Motor neuron (in vitro differentiated cells): ENCODE measurements around the gene MYH14. TPM values are rescaled to one million over a fixed set of nuclear protein-coding genes. Genes with fewer than 3 reads are reported as not detected.

Source experiments
- ATAC-seq, 8 experiments: fragments of 200-7000 bp; cut with Tn5 transposase; replicated peaks in 6 of 8; 2 replicates each; pipeline ENCODE4 v1.8.0; 2021; ENCODE audit warnings: mild to moderate bottlenecking in 8 of 8, moderate library complexity in 8 of 8
- H3K27ac ChIP-seq, 2 donors: fragments of 250-450 bp; sonication (Bioruptor Pico); 2 replicates each; pipeline ENCODE4 v1.9.0; 2021; ENCODE audit warnings: antibody characterized with exemption in 2 of 2, mild to moderate bottlenecking in 2 of 2, moderate library complexity in 1 of 2
- H3K4me1 ChIP-seq, 2 donors: fragments of 250-450 bp; sonication (Bioruptor Pico); replicated peaks in 1 of 2; 2 replicates each; pipeline ENCODE4 v1.6.1; 2021; ENCODE audit warnings: antibody characterized with exemption in 2 of 2, mild to moderate bottlenecking in 2 of 2, moderate library complexity in 1 of 2
- H3K4me3 ChIP-seq, 5 donors: fragments of 250-450 bp; sonication (Bioruptor Pico); 2 replicates each; pipeline ENCODE4 v1.9.0; 2021; ENCODE audit warnings: antibody characterized with exemption in 5 of 5, mild to moderate bottlenecking in 5 of 5, moderate library complexity in 4 of 5
- WGBS, 10 experiments: fragments of 450-650 bp; shearing (Covaris generic); methylation state at CpG; one replicate each; pipeline ENCODE4 v1.0.0; 2022; 5-methylcytosine and 5-hydroxymethylcytosine counted together
- in situ Hi-C, 9 experiments: fragments of 400-800 bp; cut with MboI; loops; one replicate each; pipeline ENCODE4 v1.15.0; 2021; ENCODE audit warnings: low sequenced_read_pairs in 9 of 9, low pct_unique_long_range_greater_than_20kb in 2 of 9; ENCODE audit not compliant: unreplicated experiment in 9 of 9
- total RNA-seq, 8 experiments: library from RNA; unstranded; fragments of 300-600 nt; gene quantifications; 2 replicates each; pipeline versions ENCODE4 v1.2.3 to v1.2.4, GENCODE V29; 2022

Gene MYH14
- total RNA-seq, 8 experiments from 2014 or later, result 0.18 to 2.2 (median 0.54) TPM

- 0 to 100% (median 47%) methylated on average over 3 to 4 of the region's 10 CpGs; no CpG with 5 or more reads in 5 of the 10 experiments for WGBS, 10 experiments
- in situ Hi-C loops, result no loop called here
- no peak for ATAC-seq
Measured at GRCh38 chr19:50257141-50257540, 53.7 kb downstream of the MYH14 start.

DNA sequence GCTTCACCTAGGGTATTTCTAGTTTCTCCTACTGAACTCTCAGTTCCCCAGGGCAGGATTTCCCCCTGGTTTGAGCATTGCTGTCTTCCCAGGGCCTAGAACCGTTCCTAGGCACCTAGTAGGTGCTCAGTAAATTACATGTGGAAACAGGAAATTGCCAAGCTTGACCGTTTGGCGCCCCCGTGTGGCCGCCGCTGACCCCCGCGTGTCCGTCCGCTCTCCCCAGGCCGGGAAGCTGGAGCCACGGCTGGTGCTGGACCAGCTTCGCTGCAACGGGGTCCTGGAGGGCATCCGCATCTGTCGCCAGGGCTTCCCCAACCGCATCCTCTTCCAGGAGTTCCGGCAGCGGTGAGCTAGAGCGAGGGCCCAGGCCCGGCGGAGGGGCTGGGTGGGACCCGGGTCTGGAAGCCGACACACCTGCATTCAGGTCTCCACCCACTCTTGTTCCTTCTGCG lies 55.5 kb downstream of the MYH14 start:
- no peak overlapping the region for H3K4me3 ChIP-seq
- 11 to 87% (median 71%) methylated on average over 1 to 12 of the region's 25 CpGs; no CpG with 5 or more reads in 5 of the 10 experiments for WGBS, 10 experiments
- in situ Hi-C loops, result no loop called here
- no peaks in the 10 kb centered on the region for H3K4me1 ChIP-seq
- ATAC-seq, result no peak
- H3K27ac ChIP-seq, result no peak overlapping the region

More at GRCh38 chr19:50257141-50257540, 53.7 kb downstream of the MYH14 start:
- Histone ChIP-seq H3K4me1 (no peaks in the 10 kb centered on the region), H3K4me3 (no peak overlapping the region), H3K27ac (no peak overlapping the region)

GRCh38 chr19:50261446-50261970 lies 58.1 kb downstream of the MYH14 start:
- no peak overlapping the region for H3K4me3 ChIP-seq
- no peaks in the 10 kb centered on the region for H3K4me1 ChIP-seq
- in situ Hi-C loops, result no loop called here
- no peak overlapping the region for H3K27ac ChIP-seq
- WGBS, 10 experiments, result 20 to 73% (median 67%) methylated on average over 1 to 2 of the region's 16 CpGs; no CpG with 5 or more reads in 7 of the 10 experiments
- no peak for ATAC-seq

- in situ Hi-C loops, result no loop called here
- H3K4me1 ChIP-seq, result no peaks in the 10 kb centered on the region
- no peak overlapping the region for H3K4me3 ChIP-seq
- no peak for ATAC-seq
- no peak overlapping the region for H3K27ac ChIP-seq
- 20 to 80% (median 60%) methylated on average over 1 to 3 of the region's 8 CpGs; no CpG with 5 or more reads in 5 of the 10 experiments for WGBS, 10 experiments
Measured at GRCh38 chr19:50263176-50263575, 59.8 kb downstream of the MYH14 start.

DNA sequence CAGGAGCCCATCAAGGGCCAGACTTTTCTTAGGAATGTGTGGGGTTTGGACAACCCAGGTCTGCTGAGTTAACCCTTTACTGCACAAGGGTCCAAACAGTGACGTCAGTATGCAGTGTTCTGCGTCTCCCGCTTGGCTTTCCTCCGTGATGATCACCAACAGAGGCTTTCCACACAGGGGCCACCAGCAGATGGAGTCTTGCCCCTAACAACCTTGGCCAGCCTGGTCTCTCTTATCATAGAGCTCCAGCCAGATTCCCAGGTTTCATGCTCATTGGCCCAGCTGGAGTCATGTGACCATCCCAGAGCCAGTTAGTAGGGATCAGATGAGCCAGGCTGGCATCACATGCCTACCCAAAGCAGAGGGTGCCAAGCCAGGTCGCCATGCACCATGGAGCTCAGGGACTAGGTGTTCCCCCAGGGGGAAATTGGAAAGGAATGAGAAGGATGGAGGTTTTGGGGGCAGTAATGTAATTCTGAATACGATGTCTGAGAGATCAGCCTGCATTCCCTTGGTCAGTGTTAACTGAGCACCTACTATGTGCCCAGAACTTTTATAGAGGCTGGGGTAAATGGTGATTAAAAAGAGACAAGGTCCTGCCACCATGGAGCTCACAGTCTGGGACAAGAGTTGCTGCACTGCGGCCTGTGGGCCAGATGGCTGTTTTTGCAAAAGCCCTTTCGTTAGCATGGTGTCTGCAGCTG lies 61.2 kb downstream of the MYH14 start:
- 29 to 84% (median 55%) methylated on average over 2 to 5 of the region's 8 CpGs; no CpG with 5 or more reads in 4 of the 10 experiments for WGBS, 10 experiments
- H3K4me1 ChIP-seq, result no peaks in the 10 kb centered on the region
- no peak for ATAC-seq
- in situ Hi-C loops, result no loop called here
- H3K27ac ChIP-seq, result no peak overlapping the region
- no peak overlapping the region for H3K4me3 ChIP-seq

DNA sequence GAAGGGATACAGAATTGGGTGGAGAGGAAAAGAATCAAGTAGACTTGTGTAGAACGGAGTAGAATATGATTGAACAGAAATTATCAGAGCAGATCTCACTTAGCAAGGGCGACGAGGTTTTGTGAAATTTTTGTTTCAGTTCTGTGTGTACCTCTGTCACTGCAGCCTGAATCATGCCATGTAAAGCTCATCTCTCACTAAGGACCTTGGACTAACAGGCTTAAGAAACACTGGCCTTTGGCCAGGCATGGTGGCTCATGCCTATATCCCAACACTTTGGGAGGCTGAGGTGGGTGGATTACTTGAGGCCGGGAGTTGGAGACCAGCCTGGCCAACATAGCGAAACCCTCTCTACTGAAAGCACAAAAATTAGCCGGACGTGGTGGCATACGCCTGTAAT lies 62.6 kb downstream of the MYH14 start:
- no peak overlapping the region for H3K4me3 ChIP-seq
- no peak overlapping the region for H3K27ac ChIP-seq
- no peaks in the 10 kb centered on the region for H3K4me1 ChIP-seq
- WGBS, 10 experiments, result 17 to 100% (median 75%) methylated on average over 1 to 6 of the region's 8 CpGs; no CpG with 5 or more reads in 2 of the 10 experiments
- in situ Hi-C loops, result no loop called here
- no peak for ATAC-seq

GRCh38 chr19:50266896-50267295 lies 63.5 kb downstream of the MYH14 start:
- WGBS, 10 experiments, result 61% methylated on average over 3 of the region's 20 CpGs; no CpG with 5 or more reads in 9 of the 10 experiments
- Histone ChIP-seq H3K4me3 (no peak overlapping the region), H3K27ac (no peak overlapping the region), H3K4me1 (no peaks in the 10 kb centered on the region)
- in situ Hi-C loops, result no loop called here
- ATAC-seq, result no peak

GRCh38 chr19:50268041-50268440 lies 64.6 kb downstream of the MYH14 start:
- Histone ChIP-seq H3K27ac (no peak overlapping the region), H3K4me3 (no peak overlapping the region), H3K4me1 (no peaks in the 10 kb centered on the region)
- in situ Hi-C loops, result no loop called here
- WGBS, 10 experiments, result 20 to 80% (median 57%) methylated on average over 1 to 7 of the region's 13 CpGs; no CpG with 5 or more reads in 6 of the 10 experiments
- no peak for ATAC-seq

DNA sequence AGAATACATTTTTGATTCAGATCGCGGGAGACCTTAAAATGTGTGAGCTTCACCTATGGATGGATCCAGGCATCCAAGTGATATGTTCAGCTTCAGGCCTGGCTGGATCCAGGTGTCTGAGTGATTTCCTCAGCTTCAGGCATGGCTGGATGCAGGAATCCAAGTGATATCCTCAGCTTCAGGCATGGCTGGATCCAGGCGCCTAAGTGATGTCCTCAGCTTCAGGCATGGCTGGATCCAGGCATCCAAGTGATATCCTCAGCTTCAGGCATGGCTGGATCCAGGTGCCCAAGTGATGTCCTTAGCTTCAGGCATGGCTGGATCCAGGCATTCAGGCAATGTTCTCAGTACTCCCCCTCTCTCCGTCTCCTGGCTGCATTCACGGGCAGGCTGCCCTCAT lies 65.1 kb downstream of the MYH14 start:
- WGBS, 10 experiments, result 0 to 100% (median 80%) methylated on average over 1 to 5 of the region's 5 CpGs; no CpG with 5 or more reads in 3 of the 10 experiments
- Histone ChIP-seq H3K27ac (no peak overlapping the region), H3K4me1 (no peaks in the 10 kb centered on the region), H3K4me3 (no peak overlapping the region)
- in situ Hi-C loops, result no loop called here
- no peak for ATAC-seq

DNA sequence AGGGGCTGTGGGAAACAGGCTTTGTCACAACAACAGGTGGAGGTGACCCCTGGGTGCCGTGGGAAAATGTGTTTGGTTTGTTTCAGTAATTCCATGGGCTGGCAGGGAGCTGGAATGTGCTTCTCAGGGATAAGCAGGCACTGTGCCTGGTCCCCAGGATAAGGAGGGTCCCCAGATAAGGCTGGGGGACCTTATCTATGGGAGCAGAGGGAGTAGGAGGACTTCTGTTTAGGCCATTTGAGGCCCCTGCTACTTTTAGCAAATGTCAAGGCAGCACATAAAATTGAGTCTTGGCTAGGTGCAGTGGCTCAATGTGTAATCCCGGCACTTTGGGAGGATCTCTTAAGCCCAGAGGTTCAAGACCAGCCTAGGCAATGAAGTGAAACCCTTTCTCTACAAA lies 66.2 kb downstream of the MYH14 start:
- H3K4me1 ChIP-seq, result no peaks in the 10 kb centered on the region
- 0 to 83% (median 36%) methylated on average over 1 to 2 of the region's 2 CpGs; no CpG with 5 or more reads in 4 of the 10 experiments for WGBS, 10 experiments
- in situ Hi-C loops, result no loop called here
- no peak overlapping the region for H3K27ac ChIP-seq
- ATAC-seq, result no peak
- no peak overlapping the region for H3K4me3 ChIP-seq

DNA sequence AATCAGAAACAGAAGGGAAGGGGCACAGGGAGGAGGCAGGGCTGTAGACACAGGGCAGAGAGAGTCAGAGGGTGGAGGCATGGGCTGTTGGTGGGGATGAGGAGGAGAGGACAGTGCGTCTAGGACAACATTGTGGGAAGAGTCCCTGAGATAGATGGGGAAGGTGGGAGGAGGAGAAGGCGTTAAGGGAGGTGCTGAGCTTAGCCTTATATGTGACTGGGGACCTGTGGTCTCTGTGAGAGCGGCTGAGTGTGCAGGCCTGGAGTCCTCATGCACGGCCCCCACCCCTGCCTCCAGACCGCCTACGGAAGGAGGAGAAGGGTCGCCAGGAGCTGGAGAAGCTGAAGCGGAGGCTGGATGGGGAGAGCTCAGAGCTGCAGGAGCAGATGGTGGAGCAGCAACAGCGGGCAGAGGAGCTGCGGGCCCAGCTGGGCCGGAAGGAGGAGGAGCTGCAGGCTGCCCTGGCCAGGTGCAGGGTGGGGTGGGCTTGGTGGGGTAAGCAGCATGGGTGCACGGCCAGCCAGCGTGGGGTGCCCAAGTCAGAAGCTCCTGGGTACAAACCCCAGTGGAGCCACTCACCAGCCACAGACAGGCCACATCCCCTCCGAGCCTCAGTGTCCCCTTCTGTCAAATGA lies 69.0 kb downstream of the MYH14 start:
- H3K4me1 ChIP-seq, result no peaks in the 10 kb centered on the region
- no peak overlapping the region for H3K4me3 ChIP-seq
- 33 to 96% (median 55%) methylated on average over 1 to 5 of the region's 14 CpGs; no CpG with 5 or more reads in 4 of the 10 experiments for WGBS, 10 experiments
- H3K27ac ChIP-seq, result no peak overlapping the region
- in situ Hi-C loops, result no loop called here
- no peak for ATAC-seq

- Histone ChIP-seq H3K27ac (no peak overlapping the region), H3K4me3 (no peak overlapping the region), H3K4me1 (no peaks in the 10 kb centered on the region)
- 7 to 79% (median 62%) methylated on average over 2 to 6 of the region's 7 CpGs; no CpG with 5 or more reads in 4 of the 10 experiments for WGBS, 10 experiments
- in situ Hi-C loops, result no loop called here
- ATAC-seq, result no peak
Measured at GRCh38 chr19:50273821-50274220, 70.4 kb downstream of the MYH14 start.

- no peak overlapping the region for H3K4me3 ChIP-seq
- 0 to 100% (median 33%) methylated on average over 1 to 5 of the region's 26 CpGs; no CpG with 5 or more reads in 1 of the 10 experiments for WGBS, 10 experiments
- no peaks in the 10 kb centered on the region for H3K4me1 ChIP-seq
- in situ Hi-C loops, result no loop called here
- no peak for ATAC-seq
- H3K27ac ChIP-seq, result no peak overlapping the region
Measured at GRCh38 chr19:50275577-50276368, 72.4 kb downstream of the MYH14 start.
